Measurements from ENCODE around the gene SYT2. TPM values are rescaled to one million over a fixed set of nuclear protein-coding genes. Genes with fewer than 3 reads are reported as not detected.

The SYT2 gene
- total RNA-seq, 1 experiment from 2014 or later = not detected

GRCh38 chr1:202681736-202682420, 28.4 kb downstream of the SYT2 start:
- Histone ChIP-seq H3K4me1 (ENCODE audit: insufficient read depth, low read length) (no peaks in the 10 kb centered on the region), H3K4me3 (ENCODE audit: low read length) (no peak overlapping the region), H3K36me3 (ENCODE audit: low read depth, low read length) (no peaks in the 10 kb centered on the region), H3K4me2 (ENCODE audit: low read length) (no peak overlapping the region), H3K9ac (ENCODE audit: low read length) (no peak overlapping the region), H2AFZ (ENCODE audit: low read length) (no peak overlapping the region), H3K9me2 (replicated peaks; ENCODE audit: low read length) (no peaks in the 10 kb centered on the region), H3K27ac (ENCODE audit: low read length) (no peak overlapping the region), H3K9me3 (ENCODE audit: low read length) (no peaks in the 10 kb centered on the region), H3K27me3 (ENCODE audit: low read length) (peaks cover 23% of the 10 kb centered on the region; the same call in 1 of the 2 replicates), H3K79me2 (ENCODE audit: low read length) (no peaks in the 10 kb centered on the region), H4K20me1 (ENCODE audit: low read length) (no peaks in the 10 kb centered on the region), H3F3A (ENCODE audit: low read length, unreplicated experiment) (no peaks in the 10 kb centered on the region)
- no peak for TF ChIP-seq EZH2phosphoT487 (IDR thresholded peaks at IDR 0.05; ENCODE audit: borderline replicate concordance, low read length)
- ChIA-PET CTCF (no interaction called here), POLR2A (ENCODE audit: unreplicated experiment) (no interaction called here)
- no peak for ATAC-seq
- intact Hi-C loops (cut with micrococcal nuclease) = no loop called here
- no TSS peak for BruUV-seq (replicated peaks)
- no peak for DNase-seq

GRCh38 chr1:202680586-202681352, 29.5 kb downstream of the SYT2 start:
- Histone ChIP-seq H3K4me3 (ENCODE audit: low read length) (no peak overlapping the region), H3K27ac (ENCODE audit: low read length) (no peak overlapping the region), H3K36me3 (ENCODE audit: low read depth, low read length) (no peaks in the 10 kb centered on the region), H4K20me1 (ENCODE audit: low read length) (no peaks in the 10 kb centered on the region), H3K9me2 (replicated peaks; ENCODE audit: low read length) (no peaks in the 10 kb centered on the region), H3K4me1 (ENCODE audit: insufficient read depth, low read length) (no peaks in the 10 kb centered on the region), H3F3A (ENCODE audit: low read length, unreplicated experiment) (no peaks in the 10 kb centered on the region), H3K27me3 (ENCODE audit: low read length) (peaks cover 18% of the 10 kb centered on the region; the same call in 1 of the 2 replicates), H3K79me2 (ENCODE audit: low read length) (no peaks in the 10 kb centered on the region), H3K4me2 (ENCODE audit: low read length) (no peak overlapping the region), H3K9ac (ENCODE audit: low read length) (no peak overlapping the region), H3K9me3 (ENCODE audit: low read length) (no peaks in the 10 kb centered on the region), H2AFZ (ENCODE audit: low read length) (no peak overlapping the region)
- intact Hi-C loops (cut with micrococcal nuclease) = no loop called here
- no peak for DNase-seq
- ATAC-seq = no peak
- no TSS peak for BruUV-seq (replicated peaks)
- CTCF ChIA-PET = no interaction called here
- no peak for TF ChIP-seq EZH2 (IDR thresholded peaks at IDR 0.05; ENCODE audit: low read length, unreplicated experiment)
- no peak for TF ChIP-seq EZH2phosphoT487 (IDR thresholded peaks at IDR 0.05; ENCODE audit: borderline replicate concordance, low read length)
- TF ChIP-seq, protein P1, sequence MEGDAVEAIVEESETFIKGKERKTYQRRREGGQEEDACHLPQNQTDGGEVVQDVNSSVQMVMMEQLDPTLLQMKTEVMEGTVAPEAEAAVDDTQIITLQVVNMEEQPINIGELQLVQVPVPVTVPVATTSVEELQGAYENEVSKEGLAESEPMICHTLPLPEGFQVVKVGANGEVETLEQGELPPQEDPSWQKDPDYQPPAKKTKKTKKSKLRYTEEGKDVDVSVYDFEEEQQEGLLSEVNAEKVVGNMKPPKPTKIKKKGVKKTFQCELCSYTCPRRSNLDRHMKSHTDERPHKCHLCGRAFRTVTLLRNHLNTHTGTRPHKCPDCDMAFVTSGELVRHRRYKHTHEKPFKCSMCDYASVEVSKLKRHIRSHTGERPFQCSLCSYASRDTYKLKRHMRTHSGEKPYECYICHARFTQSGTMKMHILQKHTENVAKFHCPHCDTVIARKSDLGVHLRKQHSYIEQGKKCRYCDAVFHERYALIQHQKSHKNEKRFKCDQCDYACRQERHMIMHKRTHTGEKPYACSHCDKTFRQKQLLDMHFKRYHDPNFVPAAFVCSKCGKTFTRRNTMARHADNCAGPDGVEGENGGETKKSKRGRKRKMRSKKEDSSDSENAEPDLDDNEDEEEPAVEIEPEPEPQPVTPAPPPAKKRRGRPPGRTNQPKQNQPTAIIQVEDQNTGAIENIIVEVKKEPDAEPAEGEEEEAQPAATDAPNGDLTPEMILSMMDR (conservative IDR thresholded peaks at IDR 0.05; ENCODE audit: low read depth, low read length) = no peak
- POLR2A ChIA-PET (ENCODE audit: unreplicated experiment) = no interaction called here

GRCh38 chr1:202679406-202680177, 30.7 kb downstream of the SYT2 start:
- ATAC-seq (no peak), DNase-seq (no peak)
- Histone ChIP-seq H2AFZ (ENCODE audit: low read length) (no peak overlapping the region), H3K9me2 (replicated peaks; ENCODE audit: low read length) (no peaks in the 10 kb centered on the region), H3K27me3 (ENCODE audit: low read length) (peaks cover 12% of the 10 kb centered on the region; the same call in 1 of the 2 replicates), H3K4me3 (ENCODE audit: low read length) (no peak overlapping the region), H3F3A (ENCODE audit: low read length, unreplicated experiment) (no peaks in the 10 kb centered on the region), H3K4me2 (ENCODE audit: low read length) (no peak overlapping the region), H3K36me3 (ENCODE audit: low read depth, low read length) (no peaks in the 10 kb centered on the region), H3K27ac (ENCODE audit: low read length) (no peak overlapping the region), H3K9ac (ENCODE audit: low read length) (no peak overlapping the region), H3K4me1 (ENCODE audit: insufficient read depth, low read length) (no peaks in the 10 kb centered on the region), H3K79me2 (ENCODE audit: low read length) (no peaks in the 10 kb centered on the region), H4K20me1 (ENCODE audit: low read length) (no peaks in the 10 kb centered on the region), H3K9me3 (ENCODE audit: low read length) (no peaks in the 10 kb centered on the region)
- CTCF ChIA-PET = interaction anchor here (0.5 kb wide), 1 partner anchor 1463 kb away, joined by 5 read pairs; no protein-coding TSS in a partner anchor
- BruUV-seq (replicated peaks) = no TSS peak
- intact Hi-C loops (cut with micrococcal nuclease) = no loop called here
- TF ChIP-seq EZH2 (IDR thresholded peaks at IDR 0.05; ENCODE audit: low read length, unreplicated experiment) (no peak), EZH2phosphoT487 (IDR thresholded peaks at IDR 0.05; ENCODE audit: borderline replicate concordance, low read length) (no peak)
- TF ChIP-seq, protein P1 (conservative IDR thresholded peaks at IDR 0.05; ENCODE audit: low read depth, low read length) = no peak
- POLR2A ChIA-PET (ENCODE audit: unreplicated experiment) = no interaction called here

Data from PC-3 (cell line).